ENCODE results near the gene SPATA9. TPM values are rescaled to one million over a fixed set of nuclear protein-coding genes. Genes with fewer than 3 reads are reported as not detected.

SPATA9 gene
- total and polyA plus RNA-seq, 2 of the 13 experiments (the other 11 are each of a cell fraction or from before 2014, with no cell fraction given) = not detected

DNA sequence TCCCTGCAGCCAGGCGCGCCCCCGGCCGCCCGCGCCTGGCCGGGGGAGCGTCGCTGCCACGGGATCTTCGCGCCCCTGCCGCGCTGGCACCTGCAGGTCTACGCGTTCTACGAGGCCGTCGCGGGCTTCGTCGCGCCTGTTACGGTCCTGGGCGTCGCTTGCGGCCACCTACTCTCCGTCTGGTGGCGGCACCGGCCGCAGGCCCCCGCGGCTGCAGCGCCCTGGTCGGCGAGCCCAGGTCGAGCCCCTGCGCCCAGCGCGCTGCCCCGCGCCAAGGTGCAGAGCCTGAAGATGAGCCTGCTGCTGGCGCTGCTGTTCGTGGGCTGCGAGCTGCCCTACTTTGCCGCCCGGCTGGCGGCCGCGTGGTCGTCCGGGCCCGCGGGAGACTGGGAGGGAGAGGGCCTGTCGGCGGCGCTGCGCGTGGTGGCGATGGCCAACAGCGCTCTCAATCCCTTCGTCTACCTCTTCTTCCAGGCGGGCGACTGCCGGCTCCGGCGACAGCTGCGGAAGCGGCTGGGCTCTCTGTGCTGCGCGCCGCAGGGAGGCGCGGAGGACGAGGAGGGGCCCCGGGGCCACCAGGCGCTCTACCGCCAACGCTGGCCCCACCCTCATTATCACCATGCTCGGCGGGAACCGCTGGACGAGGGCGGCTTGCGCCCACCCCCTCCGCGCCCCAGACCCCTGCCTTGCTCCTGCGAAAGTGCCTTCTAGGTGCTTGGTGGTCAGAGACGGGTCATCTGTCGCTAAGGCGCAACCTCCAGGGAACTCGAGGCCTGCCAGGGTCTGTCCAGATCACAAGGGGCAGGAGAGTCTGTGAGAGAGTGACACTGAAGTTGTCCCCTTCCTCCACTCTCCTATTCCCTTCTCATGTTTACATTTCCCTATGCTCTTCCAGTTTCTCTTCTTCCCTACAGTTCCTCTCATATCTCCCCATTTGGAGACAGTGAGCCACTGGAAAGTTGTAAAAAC is 61.6 kb downstream of the SPATA9 start (continued):
- TF ChIP-seq, protein P1, sequence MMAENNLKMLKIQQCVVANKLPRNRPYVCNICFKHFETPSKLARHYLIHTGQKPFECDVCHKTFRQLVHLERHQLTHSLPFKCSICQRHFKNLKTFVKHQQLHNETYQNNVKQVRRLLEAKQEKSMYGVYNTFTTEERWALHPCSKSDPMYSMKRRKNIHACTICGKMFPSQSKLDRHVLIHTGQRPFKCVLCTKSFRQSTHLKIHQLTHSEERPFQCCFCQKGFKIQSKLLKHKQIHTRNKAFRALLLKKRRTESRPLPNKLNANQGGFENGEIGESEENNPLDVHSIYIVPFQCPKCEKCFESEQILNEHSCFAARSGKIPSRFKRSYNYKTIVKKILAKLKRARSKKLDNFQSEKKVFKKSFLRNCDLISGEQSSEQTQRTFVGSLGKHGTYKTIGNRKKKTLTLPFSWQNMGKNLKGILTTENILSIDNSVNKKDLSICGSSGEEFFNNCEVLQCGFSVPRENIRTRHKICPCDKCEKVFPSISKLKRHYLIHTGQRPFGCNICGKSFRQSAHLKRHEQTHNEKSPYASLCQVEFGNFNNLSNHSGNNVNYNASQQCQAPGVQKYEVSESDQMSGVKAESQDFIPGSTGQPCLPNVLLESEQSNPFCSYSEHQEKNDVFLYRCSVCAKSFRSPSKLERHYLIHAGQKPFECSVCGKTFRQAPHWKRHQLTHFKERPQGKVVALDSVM (CRISPR knock-in tag; IDR thresholded peaks at IDR 0.05) = no peak
- TF ChIP-seq ZNF652 (CRISPR knock-in tag; IDR thresholded peaks at IDR 0.05; ENCODE audit: borderline replicate concordance, low read depth) = no peak
- TF ChIP-seq, protein P2, sequence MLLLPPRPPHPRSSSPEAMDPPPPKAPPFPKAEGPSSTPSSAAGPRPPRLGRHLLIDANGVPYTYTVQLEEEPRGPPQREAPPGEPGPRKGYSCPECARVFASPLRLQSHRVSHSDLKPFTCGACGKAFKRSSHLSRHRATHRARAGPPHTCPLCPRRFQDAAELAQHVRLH (CRISPR knock-in tag; IDR thresholded peaks at IDR 0.05; ENCODE audit: borderline replicate concordance, low read depth) = no peak
- TF ChIP-seq, protein P3, sequence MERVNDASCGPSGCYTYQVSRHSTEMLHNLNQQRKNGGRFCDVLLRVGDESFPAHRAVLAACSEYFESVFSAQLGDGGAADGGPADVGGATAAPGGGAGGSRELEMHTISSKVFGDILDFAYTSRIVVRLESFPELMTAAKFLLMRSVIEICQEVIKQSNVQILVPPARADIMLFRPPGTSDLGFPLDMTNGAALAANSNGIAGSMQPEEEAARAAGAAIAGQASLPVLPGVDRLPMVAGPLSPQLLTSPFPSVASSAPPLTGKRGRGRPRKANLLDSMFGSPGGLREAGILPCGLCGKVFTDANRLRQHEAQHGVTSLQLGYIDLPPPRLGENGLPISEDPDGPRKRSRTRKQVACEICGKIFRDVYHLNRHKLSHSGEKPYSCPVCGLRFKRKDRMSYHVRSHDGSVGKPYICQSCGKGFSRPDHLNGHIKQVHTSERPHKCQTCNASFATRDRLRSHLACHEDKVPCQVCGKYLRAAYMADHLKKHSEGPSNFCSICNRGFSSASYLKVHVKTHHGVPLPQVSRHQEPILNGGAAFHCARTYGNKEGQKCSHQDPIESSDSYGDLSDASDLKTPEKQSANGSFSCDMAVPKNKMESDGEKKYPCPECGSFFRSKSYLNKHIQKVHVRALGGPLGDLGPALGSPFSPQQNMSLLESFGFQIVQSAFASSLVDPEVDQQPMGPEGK (CRISPR knock-in tag; IDR thresholded peaks at IDR 0.05) = no peak
- 0 out of 2 replicates have a peak, but pooled peaks have one; percentile 81 for TF ChIP-seq ZNF256 (CRISPR knock-in tag; conservative IDR thresholded peaks at IDR 0.05)
- peak; percentile 40; the same call in 1 of the 2 replicates for TF ChIP-seq ZNF143 (CRISPR knock-in tag; IDR thresholded peaks at IDR 0.05)
- no peak for TF ChIP-seq ZFP62 (CRISPR knock-in tag; IDR thresholded peaks at IDR 0.05)
- no peak for TF ChIP-seq NR1H2 (CRISPR knock-in tag; IDR thresholded peaks at IDR 0.05; ENCODE audit: borderline replicate concordance, low read depth)
- TF ChIP-seq TARDBP (CRISPR knock-in tag; IDR thresholded peaks at IDR 0.05) = no peak
- peak; percentile 71; the same call in 1 of the 2 replicates for TF ChIP-seq ZNF563 (CRISPR knock-in tag; IDR thresholded peaks at IDR 0.05)
- TF ChIP-seq, protein P4, sequence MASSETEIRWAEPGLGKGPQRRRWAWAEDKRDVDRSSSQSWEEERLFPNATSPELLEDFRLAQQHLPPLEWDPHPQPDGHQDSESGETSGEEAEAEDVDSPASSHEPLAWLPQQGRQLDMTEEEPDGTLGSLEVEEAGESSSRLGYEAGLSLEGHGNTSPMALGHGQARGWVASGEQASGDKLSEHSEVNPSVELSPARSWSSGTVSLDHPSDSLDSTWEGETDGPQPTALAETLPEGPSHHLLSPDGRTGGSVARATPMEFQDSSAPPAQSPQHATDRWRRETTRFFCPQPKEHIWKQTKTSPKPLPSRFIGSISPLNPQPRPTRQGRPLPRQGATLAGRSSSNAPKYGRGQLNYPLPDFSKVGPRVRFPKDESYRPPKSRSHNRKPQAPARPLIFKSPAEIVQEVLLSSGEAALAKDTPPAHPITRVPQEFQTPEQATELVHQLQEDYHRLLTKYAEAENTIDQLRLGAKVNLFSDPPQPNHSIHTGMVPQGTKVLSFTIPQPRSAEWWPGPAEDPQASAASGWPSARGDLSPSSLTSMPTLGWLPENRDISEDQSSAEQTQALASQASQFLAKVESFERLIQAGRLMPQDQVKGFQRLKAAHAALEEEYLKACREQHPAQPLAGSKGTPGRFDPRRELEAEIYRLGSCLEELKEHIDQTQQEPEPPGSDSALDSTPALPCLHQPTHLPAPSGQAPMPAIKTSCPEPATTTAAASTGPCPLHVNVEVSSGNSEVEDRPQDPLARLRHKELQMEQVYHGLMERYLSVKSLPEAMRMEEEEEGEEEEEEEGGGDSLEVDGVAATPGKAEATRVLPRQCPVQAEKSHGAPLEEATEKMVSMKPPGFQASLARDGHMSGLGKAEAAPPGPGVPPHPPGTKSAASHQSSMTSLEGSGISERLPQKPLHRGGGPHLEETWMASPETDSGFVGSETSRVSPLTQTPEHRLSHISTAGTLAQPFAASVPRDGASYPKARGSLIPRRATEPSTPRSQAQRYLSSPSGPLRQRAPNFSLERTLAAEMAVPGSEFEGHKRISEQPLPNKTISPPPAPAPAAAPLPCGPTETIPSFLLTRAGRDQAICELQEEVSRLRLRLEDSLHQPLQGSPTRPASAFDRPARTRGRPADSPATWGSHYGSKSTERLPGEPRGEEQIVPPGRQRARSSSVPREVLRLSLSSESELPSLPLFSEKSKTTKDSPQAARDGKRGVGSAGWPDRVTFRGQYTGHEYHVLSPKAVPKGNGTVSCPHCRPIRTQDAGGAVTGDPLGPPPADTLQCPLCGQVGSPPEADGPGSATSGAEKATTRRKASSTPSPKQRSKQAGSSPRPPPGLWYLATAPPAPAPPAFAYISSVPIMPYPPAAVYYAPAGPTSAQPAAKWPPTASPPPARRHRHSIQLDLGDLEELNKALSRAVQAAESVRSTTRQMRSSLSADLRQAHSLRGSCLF (CRISPR knock-in tag; IDR thresholded peaks at IDR 0.05; ENCODE audit: borderline replicate concordance) = no peak
- TF ChIP-seq, protein P5, sequence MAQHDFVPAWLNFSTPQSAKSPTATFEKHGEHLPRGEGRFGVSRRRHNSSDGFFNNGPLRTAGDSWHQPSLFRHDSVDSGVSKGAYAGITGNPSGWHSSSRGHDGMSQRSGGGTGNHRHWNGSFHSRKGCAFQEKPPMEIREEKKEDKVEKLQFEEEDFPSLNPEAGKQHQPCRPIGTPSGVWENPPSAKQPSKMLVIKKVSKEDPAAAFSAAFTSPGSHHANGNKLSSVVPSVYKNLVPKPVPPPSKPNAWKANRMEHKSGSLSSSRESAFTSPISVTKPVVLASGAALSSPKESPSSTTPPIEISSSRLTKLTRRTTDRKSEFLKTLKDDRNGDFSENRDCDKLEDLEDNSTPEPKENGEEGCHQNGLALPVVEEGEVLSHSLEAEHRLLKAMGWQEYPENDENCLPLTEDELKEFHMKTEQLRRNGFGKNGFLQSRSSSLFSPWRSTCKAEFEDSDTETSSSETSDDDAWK (CRISPR knock-in tag; IDR thresholded peaks at IDR 0.05) = no peak
- TF ChIP-seq CREM (IDR thresholded peaks at IDR 0.05) = no peak
- no peak for TF ChIP-seq CREM (CRISPR knock-in tag; IDR thresholded peaks at IDR 0.05)
- TF ChIP-seq, protein P6, sequence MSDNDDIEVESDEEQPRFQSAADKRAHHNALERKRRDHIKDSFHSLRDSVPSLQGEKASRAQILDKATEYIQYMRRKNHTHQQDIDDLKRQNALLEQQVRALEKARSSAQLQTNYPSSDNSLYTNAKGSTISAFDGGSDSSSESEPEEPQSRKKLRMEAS (IDR thresholded peaks at IDR 0.05) = peak; percentile 78
- peak; percentile 33; the same call in 1 of the 2 replicates for TF ChIP-seq FLYWCH1 (CRISPR knock-in tag; IDR thresholded peaks at IDR 0.05)
- TF ChIP-seq RFX1 (IDR thresholded peaks at IDR 0.05) = no peak
- peak; percentile 60; the same call in 1 of the 2 replicates for TF ChIP-seq BORCS8-MEF2B (CRISPR knock-in tag; IDR thresholded peaks at IDR 0.05)
